ENCODE measurements around the gene PRSS1. TPM values are rescaled to one million over a fixed set of nuclear protein-coding genes. Genes with fewer than 3 reads are reported as not detected.

The PRSS1 gene
- total RNA-seq, 1 donor from 2014 or later, result not detected

- Mint-ChIP-seq H3K4me1 (peaks cover 4% of the 10 kb centered on the region), H3K27ac (no peak overlapping the region), H3K27me3 (ENCODE audit: low read depth) (peaks cover 31% of the 10 kb centered on the region), H3K36me3 (no peaks in the 10 kb centered on the region), H3K9me3 (no peaks in the 10 kb centered on the region), H3K4me3 (peak overlapping the region; percentile 51)
- peak; percentile 71 to 91 for DNase-seq (ENCODE audit: low spot score in 2 of 2, unreplicated experiment in 2 of 2)
- TF ChIP-seq, protein P1, sequence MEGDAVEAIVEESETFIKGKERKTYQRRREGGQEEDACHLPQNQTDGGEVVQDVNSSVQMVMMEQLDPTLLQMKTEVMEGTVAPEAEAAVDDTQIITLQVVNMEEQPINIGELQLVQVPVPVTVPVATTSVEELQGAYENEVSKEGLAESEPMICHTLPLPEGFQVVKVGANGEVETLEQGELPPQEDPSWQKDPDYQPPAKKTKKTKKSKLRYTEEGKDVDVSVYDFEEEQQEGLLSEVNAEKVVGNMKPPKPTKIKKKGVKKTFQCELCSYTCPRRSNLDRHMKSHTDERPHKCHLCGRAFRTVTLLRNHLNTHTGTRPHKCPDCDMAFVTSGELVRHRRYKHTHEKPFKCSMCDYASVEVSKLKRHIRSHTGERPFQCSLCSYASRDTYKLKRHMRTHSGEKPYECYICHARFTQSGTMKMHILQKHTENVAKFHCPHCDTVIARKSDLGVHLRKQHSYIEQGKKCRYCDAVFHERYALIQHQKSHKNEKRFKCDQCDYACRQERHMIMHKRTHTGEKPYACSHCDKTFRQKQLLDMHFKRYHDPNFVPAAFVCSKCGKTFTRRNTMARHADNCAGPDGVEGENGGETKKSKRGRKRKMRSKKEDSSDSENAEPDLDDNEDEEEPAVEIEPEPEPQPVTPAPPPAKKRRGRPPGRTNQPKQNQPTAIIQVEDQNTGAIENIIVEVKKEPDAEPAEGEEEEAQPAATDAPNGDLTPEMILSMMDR (IDR thresholded peaks at IDR 0.05; ENCODE audit: unreplicated experiment), result peak; percentile 95
Observed at GRCh38 chr7:142782922-142783900, 33.9 kb downstream of the PRSS1 start.

GRCh38 chr7:142784096-142784495 lies 34.8 kb downstream of the PRSS1 start:
- H3K4me1 Mint-ChIP-seq, result peaks cover 4% of the 10 kb centered on the region
- no peaks in the 10 kb centered on the region for H3K9me3 Mint-ChIP-seq

GRCh38 chr7:142784716-142785115 lies 35.4 kb downstream of the PRSS1 start:
- no peak overlapping the region for H3K27ac Mint-ChIP-seq
- H3K4me3 Mint-ChIP-seq, result no peak overlapping the region
- H3K4me1 Mint-ChIP-seq, result peaks cover 4% of the 10 kb centered on the region
- no peak for DNase-seq (ENCODE audit: low spot score in 2 of 2, unreplicated experiment in 2 of 2)
- no peaks in the 10 kb centered on the region for H3K36me3 Mint-ChIP-seq
- H3K27me3 Mint-ChIP-seq (ENCODE audit: low read depth), result peaks cover 34% of the 10 kb centered on the region
- no peaks in the 10 kb centered on the region for H3K9me3 Mint-ChIP-seq
- TF ChIP-seq, protein P1 (IDR thresholded peaks at IDR 0.05; ENCODE audit: unreplicated experiment), result no peak

More at GRCh38 chr7:142784096-142784495, 34.8 kb downstream of the PRSS1 start:
- DNase-seq (ENCODE audit: low spot score in 2 of 2, unreplicated experiment in 2 of 2), result no peak
- H3K27me3 Mint-ChIP-seq (ENCODE audit: low read depth), result peaks cover 32% of the 10 kb centered on the region
- TF ChIP-seq, protein P1 (IDR thresholded peaks at IDR 0.05; ENCODE audit: unreplicated experiment), result no peak
- no peak overlapping the region for H3K4me3 Mint-ChIP-seq
- H3K27ac Mint-ChIP-seq, result no peak overlapping the region
- no peaks in the 10 kb centered on the region for H3K36me3 Mint-ChIP-seq

- Mint-ChIP-seq H3K27ac (no peak overlapping the region), H3K27me3 (ENCODE audit: low read depth) (peaks cover 25% of the 10 kb centered on the region), H3K4me1 (peaks cover 4% of the 10 kb centered on the region), H3K9me3 (no peaks in the 10 kb centered on the region), H3K36me3 (no peaks in the 10 kb centered on the region), H3K4me3 (no peak overlapping the region)
- no peak for DNase-seq (ENCODE audit: low spot score in 2 of 2, unreplicated experiment in 2 of 2)
- TF ChIP-seq, protein P1 (IDR thresholded peaks at IDR 0.05; ENCODE audit: unreplicated experiment), result no peak
Observed at GRCh38 chr7:142785841-142786250, 36.6 kb downstream of the PRSS1 start.

GRCh38 chr7:142787034-142787768 lies 37.9 kb downstream of the PRSS1 start:
- peaks cover 20% of the 10 kb centered on the region for H3K27me3 Mint-ChIP-seq (ENCODE audit: low read depth)
- no peaks in the 10 kb centered on the region for H3K36me3 Mint-ChIP-seq
- H3K4me3 Mint-ChIP-seq, result no peak overlapping the region
- peaks cover 4% of the 10 kb centered on the region for H3K4me1 Mint-ChIP-seq
- TF ChIP-seq, protein P1 (IDR thresholded peaks at IDR 0.05; ENCODE audit: unreplicated experiment), result no peak
- no peak for DNase-seq (ENCODE audit: low spot score in 2 of 2, unreplicated experiment in 2 of 2)
- no peak overlapping the region for H3K27ac Mint-ChIP-seq
- no peaks in the 10 kb centered on the region for H3K9me3 Mint-ChIP-seq
